GM21360 (cell line): Measurements from ENCODE around the gene CRYL1.
"Not testable (repeated sequence)": the region's sequence is repeated elsewhere in the genome, so short reads cannot be mapped to it uniquely, and the experiment has no call there.

ENCODE experiments used
- ATAC-seq: cut with Tn5 transposase; IDR thresholded peaks from one replicate; pipeline ENCODE4 v1.9.1; 2021; ENCODE audit warnings: mild to moderate bottlenecking, moderate library complexity; ENCODE audit not compliant: unreplicated experiment

CRYL1 gene

DNA sequence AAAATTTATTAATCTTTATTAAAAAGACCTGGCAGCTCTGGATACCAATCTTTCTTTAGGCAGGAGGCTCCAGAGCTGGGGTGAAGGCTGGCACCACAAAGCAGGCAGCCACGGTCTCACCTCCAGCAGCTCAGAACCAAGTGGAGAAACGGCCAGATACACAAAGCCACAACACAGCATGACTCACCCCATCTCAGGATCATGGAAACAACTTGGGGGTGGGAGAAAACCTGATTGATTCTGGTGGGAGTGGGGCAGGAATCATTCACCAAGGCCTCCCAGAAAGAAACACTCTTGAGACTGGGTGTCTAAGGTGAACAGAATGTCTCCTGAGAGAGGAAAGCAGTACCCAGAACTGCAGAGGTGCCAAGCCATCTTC, 64.2 kb downstream of the CRYL1 start:
- no peak for ATAC-seq

DNA sequence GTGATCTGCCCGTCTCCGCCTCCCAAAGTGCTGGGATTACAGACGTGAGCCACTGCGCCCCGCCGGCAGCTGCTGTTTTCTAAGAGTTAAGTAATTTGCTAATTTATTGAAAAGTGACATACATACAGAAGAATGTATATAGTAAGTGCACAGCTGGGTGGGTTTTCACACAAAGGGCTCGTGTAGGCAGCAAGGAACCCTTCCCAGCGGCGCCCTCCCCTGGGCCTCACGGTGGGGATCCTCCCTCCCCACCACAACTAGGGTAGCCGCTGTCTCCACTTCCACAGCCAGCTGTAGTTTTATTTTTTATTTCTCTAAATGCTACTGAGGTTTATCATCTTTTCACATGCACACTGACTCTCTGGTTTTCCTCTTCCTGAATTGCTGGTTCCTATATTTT, 64.9 kb downstream of the CRYL1 start:
- no peak for ATAC-seq

DNA sequence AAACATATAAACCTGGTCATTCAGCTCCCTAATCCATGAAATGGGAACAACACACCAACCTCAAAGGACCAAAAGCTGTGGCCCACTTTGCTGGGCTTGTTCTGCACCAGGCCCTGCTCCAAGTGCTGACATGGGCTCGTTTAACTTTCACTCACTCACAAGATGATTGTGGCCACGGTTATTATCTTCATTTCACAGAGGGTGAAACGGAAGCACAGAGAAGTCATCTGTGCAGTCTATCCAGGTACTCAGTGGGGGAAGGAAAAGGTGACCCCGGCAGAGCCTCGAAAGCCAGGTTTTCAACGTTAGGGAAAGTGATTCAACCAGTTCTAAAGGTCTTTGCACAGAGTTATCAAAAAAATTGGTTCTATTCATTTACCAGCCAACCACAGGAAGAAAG, 68.0 kb downstream of the CRYL1 start:
- no peak for ATAC-seq

DNA sequence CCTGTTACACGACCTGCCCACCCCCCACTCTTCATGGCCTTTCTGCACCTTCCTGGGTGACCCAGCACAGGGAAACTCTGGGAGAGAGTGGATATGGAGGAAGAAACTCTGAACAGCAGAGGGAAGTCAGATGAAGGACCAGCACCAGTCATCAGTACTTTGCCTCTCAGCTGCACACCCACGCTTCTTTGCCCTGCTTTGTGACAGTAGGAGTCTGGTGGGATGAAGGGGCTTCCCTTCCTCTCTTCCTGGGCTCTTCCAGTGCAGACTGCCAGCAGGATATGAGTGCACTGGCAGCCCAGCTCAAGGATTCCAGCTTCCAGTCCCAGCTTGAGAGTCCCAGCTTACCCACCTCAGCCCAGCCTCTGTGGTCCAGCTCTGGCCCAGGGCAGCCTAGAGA, 68.9 kb downstream of the CRYL1 start:
- ATAC-seq: no peak

DNA sequence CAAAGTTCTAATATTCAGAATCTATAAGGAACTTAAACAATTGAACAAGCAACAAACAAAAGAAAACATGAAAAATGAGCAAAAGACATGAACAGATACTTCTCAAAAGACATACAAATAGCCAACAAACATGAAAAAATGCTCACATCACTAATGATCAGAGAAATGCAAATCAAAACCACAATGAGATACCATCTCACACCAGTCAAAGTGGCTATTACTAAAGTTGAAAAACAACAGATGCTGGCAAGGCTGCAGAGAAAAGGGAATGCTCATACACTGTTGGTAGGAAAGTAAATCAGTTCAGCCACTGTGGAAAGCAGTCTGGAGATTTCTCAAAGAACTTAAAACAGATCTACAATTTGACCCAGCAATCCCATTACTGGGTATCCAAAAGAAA, 74.3 kb downstream of the CRYL1 start:
- no peak for ATAC-seq

DNA sequence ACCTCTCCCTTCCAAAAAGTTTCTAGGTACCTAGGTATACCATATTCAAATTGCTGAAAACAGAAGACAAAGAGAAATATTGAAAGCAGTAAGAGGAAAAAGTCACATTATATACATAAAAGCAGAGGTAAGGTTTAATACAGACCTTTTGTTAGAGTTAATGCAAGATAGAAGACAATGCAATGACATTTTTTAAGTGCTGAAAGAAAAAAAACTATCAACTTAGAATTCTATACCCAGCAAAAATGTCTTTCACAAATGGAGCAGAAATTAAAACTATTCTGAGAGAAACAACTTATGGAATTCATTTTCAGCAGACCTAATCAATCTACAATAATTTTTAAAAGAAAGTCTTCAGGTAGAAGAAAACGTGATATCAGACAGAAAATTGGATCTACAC, 77.2 kb downstream of the CRYL1 start:
- no peak for ATAC-seq

DNA sequence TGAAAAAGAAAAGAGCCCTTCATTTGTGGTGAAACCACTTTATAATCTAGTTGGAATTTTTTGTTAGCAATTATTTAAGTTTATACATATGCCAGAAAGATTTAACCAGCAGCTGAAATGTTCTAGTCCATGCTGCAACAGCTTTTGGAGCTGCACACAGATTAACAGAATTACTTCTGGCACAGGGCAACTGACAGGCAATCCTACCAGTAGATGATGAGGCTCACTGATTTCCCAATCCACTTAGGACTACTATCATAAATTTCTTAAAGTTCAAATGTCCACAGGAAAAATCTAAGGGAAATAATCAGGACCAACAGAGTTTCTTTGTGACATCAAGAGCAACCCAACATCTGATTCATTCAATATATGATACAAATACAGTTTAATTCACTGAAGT, 78.8 kb downstream of the CRYL1 start:
- no peak for ATAC-seq

DNA sequence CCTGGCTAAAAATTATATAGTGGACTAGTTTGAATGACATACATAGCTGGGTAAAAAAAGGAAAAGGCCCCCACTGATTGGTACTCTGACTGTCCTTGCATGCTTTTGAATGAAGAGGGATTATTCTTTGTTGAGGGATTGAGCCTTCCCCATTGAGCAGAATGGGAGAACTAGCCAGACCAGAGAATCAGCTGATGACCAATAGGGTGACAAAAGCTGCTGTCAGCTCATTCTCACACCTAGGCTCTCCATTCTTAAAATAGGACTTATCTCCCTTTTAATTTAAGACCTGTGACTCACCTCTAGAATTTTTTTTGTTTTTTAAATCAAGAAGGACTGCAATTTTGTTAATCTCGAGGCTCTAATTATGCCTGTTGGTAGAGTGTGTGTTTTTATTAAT, 79.3 kb downstream of the CRYL1 start:
- ATAC-seq: no peak

DNA sequence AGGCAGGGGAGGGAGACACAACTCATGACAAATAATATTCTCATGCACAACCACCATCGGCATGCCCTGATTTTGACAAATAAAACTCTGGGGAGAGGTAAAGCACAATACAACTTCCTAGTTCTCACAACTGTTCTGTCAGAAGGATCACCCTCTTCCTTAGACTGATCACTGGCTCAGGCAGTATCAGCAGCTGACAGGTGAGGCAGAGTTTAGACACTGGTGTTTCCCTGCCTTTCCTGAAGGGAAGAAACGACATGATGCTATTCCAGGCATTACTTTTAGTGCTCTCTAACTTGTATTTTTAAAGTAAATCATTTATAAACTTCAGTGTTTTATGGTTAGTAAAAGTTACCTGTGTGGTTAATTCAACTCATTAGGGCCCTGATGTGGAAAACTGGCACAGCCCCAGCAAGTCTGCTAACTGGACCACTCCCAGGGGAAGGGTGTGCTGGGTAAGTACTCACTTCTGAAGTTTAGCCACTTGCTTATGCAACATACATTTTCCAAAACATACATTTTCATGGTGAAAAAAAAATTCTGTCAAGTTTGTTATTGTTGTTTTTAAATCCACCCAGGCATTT, 82.8 kb downstream of the CRYL1 start:
- no peak for ATAC-seq

DNA sequence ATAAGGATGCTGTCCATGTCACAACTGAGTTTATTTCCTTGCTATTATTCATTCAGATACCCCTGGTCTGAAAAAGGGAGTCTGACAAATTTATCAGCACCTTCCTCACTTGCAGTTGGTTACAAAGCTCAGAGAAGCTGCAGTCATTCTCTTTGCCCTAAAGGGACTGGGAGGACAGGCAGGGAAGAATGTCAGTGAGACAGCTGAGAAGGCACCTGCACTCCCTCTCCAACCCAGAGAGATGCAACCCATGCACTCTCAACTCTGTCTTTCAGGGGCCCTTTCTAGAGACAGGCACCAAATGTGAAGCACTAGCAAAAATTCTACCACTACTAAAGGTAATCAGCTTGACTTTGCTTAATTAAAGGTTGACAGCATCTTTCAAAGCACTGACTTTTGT, 83.3 kb downstream of the CRYL1 start:
- no peak for ATAC-seq

DNA sequence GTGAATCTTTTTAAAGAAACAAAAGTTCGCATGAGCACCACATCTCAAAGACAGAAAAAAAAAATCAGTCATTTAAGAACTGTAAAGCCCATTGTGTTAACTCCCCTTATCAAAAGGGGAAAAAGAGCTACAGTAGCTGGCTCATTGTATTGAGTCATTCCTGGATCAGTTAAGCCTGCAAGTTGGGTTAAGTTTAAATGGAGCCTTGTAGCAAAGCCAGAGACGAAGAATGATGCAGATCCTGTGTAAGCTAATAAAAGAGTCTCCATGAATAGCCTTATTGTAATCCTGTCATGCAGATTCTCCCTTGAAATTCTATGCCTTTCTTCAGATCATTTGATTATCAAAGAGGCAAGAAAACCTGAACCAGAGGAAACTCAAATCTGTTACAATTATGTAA, 83.8 kb downstream of the CRYL1 start:
- ATAC-seq: no peak

DNA sequence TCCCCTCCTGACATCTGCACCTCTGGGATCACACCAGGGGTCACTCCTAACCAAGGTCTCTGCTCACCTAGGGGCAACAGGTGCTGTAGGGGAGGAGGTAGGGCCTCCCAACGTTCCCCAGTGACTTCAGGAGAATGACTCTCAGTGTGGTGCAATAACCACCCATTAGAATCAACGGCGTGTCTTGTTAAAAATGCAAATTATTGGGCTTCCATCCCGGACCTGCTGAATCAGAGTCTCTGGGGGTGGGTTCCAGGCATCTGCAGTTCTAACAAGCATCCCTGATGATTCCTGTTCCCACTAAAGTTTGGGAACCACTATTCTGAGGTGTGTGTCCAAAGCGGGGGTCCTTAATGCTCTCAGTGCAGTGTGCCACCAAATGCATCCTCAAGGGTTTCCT, 84.6 kb downstream of the CRYL1 start:
- no peak for ATAC-seq

DNA sequence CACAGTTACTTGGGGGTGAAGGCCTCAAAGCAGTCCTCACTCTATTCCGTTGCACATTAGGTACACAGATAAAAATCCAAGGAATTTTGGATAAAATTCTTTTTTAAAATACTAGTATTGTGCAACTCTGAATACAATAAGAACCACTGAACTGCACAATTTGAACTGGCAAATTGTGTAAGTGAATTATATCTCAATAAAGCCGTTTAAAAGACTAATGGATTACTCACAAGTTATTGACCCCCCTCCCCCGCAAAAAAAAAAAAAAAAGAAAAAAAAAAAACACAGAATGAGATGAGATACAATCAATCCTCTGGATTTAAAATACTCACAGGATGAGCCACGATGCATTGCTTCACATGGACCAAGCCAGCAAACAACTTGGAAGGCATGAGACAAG, 86.4 kb downstream of the CRYL1 start:
- ATAC-seq: no peak

DNA sequence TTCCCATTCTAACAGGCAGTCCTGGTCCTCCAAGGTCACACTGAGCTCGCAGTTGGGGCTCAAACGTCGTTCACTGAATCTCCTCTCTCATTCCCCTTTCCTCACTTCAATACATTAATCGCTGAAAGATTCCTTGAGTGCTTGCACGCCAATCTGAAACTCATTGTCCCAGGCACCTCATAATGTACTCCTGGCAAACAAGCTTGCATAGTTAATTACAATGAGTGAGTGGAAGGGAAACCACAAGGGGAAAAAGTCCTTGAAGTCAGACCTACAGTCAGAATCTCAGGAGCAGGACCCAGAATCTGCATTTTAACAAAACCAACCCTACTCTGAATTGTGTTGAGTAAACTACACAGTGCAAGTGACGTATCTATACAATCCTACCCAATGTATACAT, 86.9 kb downstream of the CRYL1 start:
- no peak for ATAC-seq

DNA sequence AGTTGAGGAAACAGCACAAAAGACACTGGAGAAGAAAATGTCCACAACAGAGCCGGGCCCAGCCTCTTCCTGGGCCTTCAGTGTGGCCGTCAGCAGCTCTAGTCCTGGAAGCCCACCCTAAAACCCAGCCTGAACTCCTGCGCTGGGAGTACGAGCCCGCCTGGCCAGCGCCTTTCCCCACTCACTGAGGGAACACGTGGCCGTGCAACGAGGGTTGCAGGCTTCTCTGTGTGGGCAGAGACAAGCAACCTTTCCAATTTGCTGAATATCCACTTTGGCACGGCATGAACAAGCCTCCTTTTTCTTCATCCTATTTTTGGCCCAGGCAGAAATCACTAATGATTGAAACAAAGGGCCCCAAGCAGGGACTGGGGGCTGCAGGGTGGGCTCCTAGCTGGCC, 89.2 kb downstream of the CRYL1 start:
- ATAC-seq: no peak

DNA sequence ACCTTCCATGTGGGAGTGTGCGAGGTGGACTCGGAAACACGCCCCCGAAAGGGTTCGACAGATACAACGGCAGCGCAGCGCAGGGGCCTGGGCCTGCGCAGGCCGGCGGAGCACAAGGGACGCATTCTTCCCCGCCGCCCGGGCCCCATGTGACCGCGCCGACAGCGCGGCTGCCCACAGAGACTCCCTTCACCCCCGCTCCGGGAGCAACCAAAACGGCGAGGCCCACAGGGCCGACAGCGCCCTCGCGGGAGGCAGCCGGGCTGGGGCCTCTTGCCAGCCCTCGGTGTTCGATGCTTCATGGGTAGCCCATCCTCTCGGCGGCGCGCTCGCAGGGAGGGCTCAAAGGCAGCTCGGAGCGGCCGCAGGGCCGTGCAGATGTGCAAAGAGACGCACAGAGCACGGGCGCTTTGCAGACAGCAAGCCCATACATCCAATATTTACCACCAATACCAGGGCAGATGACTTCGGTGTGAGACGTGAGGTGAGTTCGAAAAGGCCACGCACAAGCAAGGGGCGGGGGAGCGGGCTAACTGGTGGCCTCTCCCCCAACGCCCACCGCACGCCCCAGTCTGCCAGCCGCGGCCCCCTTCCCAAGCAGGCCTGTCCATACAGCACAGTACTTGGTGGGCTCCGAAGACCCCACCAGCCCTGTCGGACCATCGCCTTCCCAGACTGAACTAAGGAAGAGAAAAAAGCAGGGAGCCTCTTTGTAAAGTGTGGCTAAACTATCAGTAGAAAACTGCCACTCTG, 89.9 kb downstream of the CRYL1 start:
- no peak for ATAC-seq

DNA sequence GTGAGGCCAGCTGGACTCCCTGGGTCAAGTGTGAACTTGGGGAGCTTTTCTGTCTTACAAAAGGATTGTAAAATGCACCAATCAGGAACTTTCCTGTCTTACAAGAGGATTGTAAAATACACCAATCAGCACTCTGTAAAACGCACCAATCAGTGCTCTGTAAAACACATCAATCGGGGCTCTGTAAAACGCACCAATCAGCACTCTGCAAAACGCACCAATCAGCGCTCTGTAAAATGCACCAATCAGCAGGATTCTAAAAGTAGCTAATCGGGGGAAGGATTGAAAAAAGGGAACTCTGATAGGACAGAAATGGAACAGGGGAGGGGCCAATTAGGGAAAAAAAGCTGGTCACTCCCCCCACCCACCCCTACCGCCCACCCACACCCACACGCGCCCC, 91.4 kb downstream of the CRYL1 start:
- not testable (repeated sequence) for ATAC-seq

DNA sequence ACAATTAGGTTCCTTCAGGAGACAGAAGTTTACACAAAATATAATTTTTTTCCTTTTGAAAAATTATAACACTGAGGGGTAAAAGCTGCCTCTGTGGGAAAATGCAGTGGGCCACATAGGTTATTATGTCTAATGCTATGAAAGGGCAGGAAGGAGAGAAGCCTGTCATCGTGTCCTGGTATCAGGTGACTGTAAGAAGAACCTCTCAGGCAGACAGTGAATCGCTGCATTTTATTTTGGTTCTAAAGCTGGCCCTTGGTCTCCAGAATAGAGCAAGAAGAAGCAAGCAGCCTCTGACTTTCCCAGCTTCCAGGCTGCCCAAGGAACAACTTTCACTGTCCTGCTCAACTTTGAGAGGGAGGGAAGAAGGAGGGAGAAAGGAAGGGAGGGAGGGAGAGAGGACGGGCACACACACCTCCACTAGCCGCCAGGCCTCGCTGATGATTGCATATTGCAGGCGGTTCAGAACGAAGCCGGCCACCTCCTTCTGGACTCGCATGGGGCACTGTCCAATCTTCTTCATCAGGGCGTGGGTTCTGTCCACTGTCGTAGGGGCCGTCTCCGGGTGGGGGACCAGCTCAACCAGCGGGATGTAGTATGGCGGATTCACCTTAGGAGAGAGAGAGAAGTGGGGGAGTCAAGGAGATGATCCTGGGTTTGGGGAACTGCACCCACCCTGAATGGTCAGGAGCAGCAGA, 93.8 kb downstream of the CRYL1 start:
- ATAC-seq: no peak

DNA sequence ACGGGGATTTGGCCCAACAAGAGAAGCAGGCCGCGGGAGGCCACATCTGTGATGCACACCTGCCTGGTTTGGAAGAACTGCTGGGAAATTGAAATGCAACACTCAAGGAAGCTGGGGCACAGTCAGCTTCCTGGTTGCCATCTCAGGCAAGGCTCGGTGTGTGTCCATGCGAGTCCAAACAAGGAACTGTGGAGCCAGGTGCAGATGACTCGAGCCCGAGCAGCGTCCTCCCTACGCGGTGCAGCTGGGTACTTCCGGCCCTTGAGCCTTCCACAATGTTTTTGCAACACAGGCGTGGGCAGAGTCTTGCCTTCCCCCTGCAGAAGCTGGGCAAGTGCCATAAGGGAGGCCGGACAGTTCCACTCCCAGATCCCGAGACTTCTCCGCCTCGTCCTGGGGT, 94.6 kb downstream of the CRYL1 start:
- no peak for ATAC-seq

DNA sequence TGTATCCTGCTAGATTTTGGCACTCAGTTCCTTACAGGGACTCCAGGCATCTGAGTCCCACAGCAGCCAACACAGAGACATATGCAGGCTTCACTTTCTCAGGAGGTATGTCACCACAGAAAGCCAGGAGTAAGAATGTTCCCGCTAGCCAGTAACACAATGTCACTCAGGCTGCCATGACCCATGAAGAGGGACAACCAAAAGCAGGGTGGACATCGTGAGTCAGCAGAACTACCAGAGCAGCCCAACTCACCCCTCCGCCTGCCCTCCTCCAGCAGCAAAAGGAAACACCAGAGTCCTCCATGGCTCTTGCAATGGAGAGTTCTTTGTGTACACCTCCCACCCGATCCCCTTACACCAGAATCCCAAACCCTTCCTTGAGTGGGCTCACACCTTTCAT, 95.4 kb downstream of the CRYL1 start:
- ATAC-seq: no peak

DNA sequence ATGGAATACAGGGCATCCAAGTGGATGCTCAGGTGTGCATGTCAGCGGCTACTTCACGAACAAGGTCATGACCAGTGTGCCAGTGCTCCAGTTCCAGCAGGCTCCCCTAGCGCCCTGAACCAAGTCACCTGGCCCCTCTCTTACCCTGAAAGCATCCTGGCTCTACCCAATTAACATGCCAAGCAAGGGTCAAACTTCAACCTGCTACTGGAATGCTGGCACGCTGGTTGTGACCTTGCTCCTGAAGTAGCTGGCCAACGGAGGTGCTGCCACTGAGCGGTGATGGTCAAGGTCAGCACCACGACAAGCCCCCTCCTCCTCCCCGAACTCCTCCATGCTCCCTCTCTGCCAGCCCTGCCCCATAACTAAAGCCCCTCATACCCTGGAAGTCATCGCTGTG, 96.0 kb downstream of the CRYL1 start:
- ATAC-seq: no peak
